ENCODE results near the gene SETD1B.

The SETD1B gene

GRCh38 chr12:121813951-121814350, 10.1 kb downstream of the SETD1B start:
- in situ Hi-C loops (cut with HindIII; ENCODE audit: low sequenced_read_pairs), result no loop called here
- no peak overlapping the region for H3K4me3 ChIP-seq (ENCODE audit: low read depth, low read length)
- no peak for TF ChIP-seq CTCF (IDR thresholded peaks at IDR 0.05; ENCODE audit: low read depth, low read length)
- no peak for DNase-seq (ENCODE audit: low read depth, low spot score)

- no peak overlapping the region for H3K4me3 ChIP-seq (ENCODE audit: low read depth, low read length)
- TF ChIP-seq CTCF (IDR thresholded peaks at IDR 0.05; ENCODE audit: low read depth, low read length), result no peak
- DNase-seq (ENCODE audit: low read depth, low spot score), result no peak
- in situ Hi-C loops (cut with HindIII; ENCODE audit: low sequenced_read_pairs), result no loop called here
These were observed 10.8 kb downstream of the SETD1B start for GRCh38 chr12:121814429-121815119.

- no peak overlapping the region for H3K4me3 ChIP-seq (ENCODE audit: low read depth, low read length)
- DNase-seq (ENCODE audit: low read depth, low spot score), result no peak
- in situ Hi-C loops (cut with HindIII; ENCODE audit: low sequenced_read_pairs), result no loop called here
- no peak for TF ChIP-seq CTCF (IDR thresholded peaks at IDR 0.05; ENCODE audit: low read depth, low read length)
These were observed 11.5 kb downstream of the SETD1B start for GRCh38 chr12:121815263-121815662.

- no peak for DNase-seq (ENCODE audit: low read depth, low spot score)
- TF ChIP-seq CTCF (IDR thresholded peaks at IDR 0.05; ENCODE audit: low read depth, low read length), result no peak
- no peak overlapping the region for H3K4me3 ChIP-seq (ENCODE audit: low read depth, low read length)
- in situ Hi-C loops (cut with HindIII; ENCODE audit: low sequenced_read_pairs), result no loop called here
These were observed 13.3 kb downstream of the SETD1B start for GRCh38 chr12:121816925-121817647.

- no peak overlapping the region for H3K4me3 ChIP-seq (ENCODE audit: low read depth, low read length)
- no peak for TF ChIP-seq CTCF (IDR thresholded peaks at IDR 0.05; ENCODE audit: low read depth, low read length)
- no peak for DNase-seq (ENCODE audit: low read depth, low spot score)
- in situ Hi-C loops (cut with HindIII; ENCODE audit: low sequenced_read_pairs), result no loop called here
These were observed 13.8 kb downstream of the SETD1B start for GRCh38 chr12:121817648-121818043.

GRCh38 chr12:121819212-121819949, 15.6 kb downstream of the SETD1B start:
- H3K4me3 ChIP-seq (ENCODE audit: low read depth, low read length), result no peak overlapping the region
- TF ChIP-seq CTCF (IDR thresholded peaks at IDR 0.05; ENCODE audit: low read depth, low read length), result no peak
- in situ Hi-C loops (cut with HindIII; ENCODE audit: low sequenced_read_pairs), result no loop called here
- DNase-seq (ENCODE audit: low read depth, low spot score), result no peak
